GM12892 (cell line): ENCODE measurements around the gene DLL4.

Experiments
- POLR2A ChIP-seq: IDR thresholded peaks from 2 replicates; pipeline ENCODE4 v1.6.1; 2011; ENCODE audit warnings: low read depth, low read length, control low read depth
- POLR2AphosphoS5 ChIP-seq: IDR thresholded peaks from 2 replicates; pipeline ENCODE4 v1.6.1; 2011; ENCODE audit warnings: low read depth, low read length, control low read depth
- TAF1 ChIP-seq: IDR thresholded peaks from 2 replicates; pipeline ENCODE4 v1.6.1; 2011; ENCODE audit warnings: low read depth, mild to moderate bottlenecking, control low read depth, low read length, borderline replicate concordance

- TF ChIP-seq POLR2A: no peak
- TF ChIP-seq TAF1: no peak
- TF ChIP-seq POLR2AphosphoS5: no peak
Measured at GRCh38 chr15:40952301-40952900, 23.3 kb downstream of the DLL4 start.
